Stimulated activated CD4-positive, alpha-beta T cell treated with anti-CD3 and anti-CD28 coated beads, Interleukin-15, amount 100 ng/mL, for 48 hours (primary cell): Measurements from ENCODE around the gene TMPRSS9.

ENCODE experiments used
- DNase-seq, 2 donors: peaks; one replicate each; pipeline ENCODE4 v3.0.0-alpha.2; 2020; ENCODE audit warnings: low read depth in 2 of 2

The TMPRSS9 gene

GRCh38 chr19:2361246-2362045 is 1.4 kb downstream of the TMPRSS9 start:
- DNase-seq: no peak

- no peak for DNase-seq
These were observed 2.2 kb downstream of the TMPRSS9 start for GRCh38 chr19:2362046-2362969.

- DNase-seq: no peak
These were observed 2.9 kb downstream of the TMPRSS9 start for GRCh38 chr19:2362970-2363300.

- DNase-seq: no peak
These were observed 3.4 kb downstream of the TMPRSS9 start for GRCh38 chr19:2363419-2363818.

GRCh38 chr19:2365201-2365970 is 5.3 kb downstream of the TMPRSS9 start:
- no peak for DNase-seq

GRCh38 chr19:2371656-2372055 is 11.6 kb downstream of the TMPRSS9 start:
- no peak for DNase-seq

GRCh38 chr19:2372076-2372612 is 12.1 kb downstream of the TMPRSS9 start:
- no peak for DNase-seq

- DNase-seq: no peak
These were observed 14.7 kb downstream of the TMPRSS9 start for GRCh38 chr19:2374808-2375207.

- DNase-seq: no peak
These were observed 15.5 kb downstream of the TMPRSS9 start for GRCh38 chr19:2375353-2376121.

GRCh38 chr19:2376784-2377519 is 16.9 kb downstream of the TMPRSS9 start:
- DNase-seq: no peak

- no peak for DNase-seq
These were observed 20.5 kb downstream of the TMPRSS9 start for GRCh38 chr19:2380567-2380966.

GRCh38 chr19:2381148-2381820 is 21.2 kb downstream of the TMPRSS9 start:
- no peak for DNase-seq

- no peak for DNase-seq
These were observed 22.6 kb downstream of the TMPRSS9 start for GRCh38 chr19:2382530-2383222.

- no peak for DNase-seq
These were observed 25.1 kb downstream of the TMPRSS9 start for GRCh38 chr19:2385053-2385721.

GRCh38 chr19:2387367-2388288 is 27.6 kb downstream of the TMPRSS9 start:
- no peak for DNase-seq

GRCh38 chr19:2389594-2389993 is 29.5 kb downstream of the TMPRSS9 start:
- no peak for DNase-seq

GRCh38 chr19:2391118-2391725 is 31.2 kb downstream of the TMPRSS9 start:
- peak in 1 of 2 donors; percentile 22 for DNase-seq
